K562 (cell line): Measurements from ENCODE around the gene TPK1.

Experiments
- CAMTA2 ChIP-seq: fragments of 250-450 bp; sonication (Bioruptor Pico); conservative IDR thresholded peaks from 2 replicates; pipeline ENCODE4 v1.5.1; 2022
- CHD4 ChIP-seq: fragments of 200-600 bp; sonication (generic); IDR thresholded peaks from 3 replicates; pipeline ENCODE4 v1.6.1; 2012; ENCODE audit warnings: low read depth, mild to moderate bottlenecking, mixed read lengths, low read length, inconsistent platforms; ENCODE audit not compliant: insufficient read depth, insufficient replicate concordance, poor library complexity, severe bottlenecking
- MNT ChIP-seq, 2 experiments: fragments of 450-650 bp; conservative IDR thresholded peaks; 2 replicates each; pipeline ENCODE4 v1.6.1; 2017; ENCODE audit warnings: mild to moderate bottlenecking in 2 of 2, moderate library complexity in 2 of 2
- POLR2A ChIP-seq: fragments of 450-650 bp; conservative IDR thresholded peaks from 2 replicates; pipeline ENCODE4 v1.6.1; 2016
- REST ChIP-seq, 2 experiments: fragments of 450-650 bp; formaldehyde crosslinking in 1 of 2; IDR thresholded peaks; 2 replicates each; pipeline versions ENCODE4 v1.4.0 to v1.6.1; 2014 to 2020; ENCODE audit warnings: mild to moderate bottlenecking in 2 of 2, borderline replicate concordance in 1 of 2, low read depth in 1 of 2
- ZBTB8A ChIP-seq: fragments of 450-650 bp; IDR thresholded peaks from 2 replicates; pipeline ENCODE4 v1.6.1; 2018; ENCODE audit warnings: mild to moderate bottlenecking, moderate library complexity; ENCODE audit not compliant: partially characterized antibody
- ZNF561 ChIP-seq: fragments of 450-650 bp; formaldehyde crosslinking; conservative IDR thresholded peaks from 2 replicates; pipeline ENCODE4 v1.4.0; 2020; ENCODE audit warnings: mild to moderate bottlenecking, moderate library complexity
- TF ChIP-seq, protein P1 (sequence below), 3 experiments: IDR thresholded peaks in 2 of 3; conservative IDR thresholded peaks in 1 of 3; 2 replicates each; pipeline ENCODE4 v1.5.1; 2011 to 2012; ENCODE audit warnings: low read length in 3 of 3, mild to moderate bottlenecking in 3 of 3, control low read depth in 2 of 3, improper control_type of control experiment in 1 of 3, inconsistent platforms in 1 of 3, low read depth in 1 of 3, mixed read lengths in 1 of 3, moderate library complexity in 1 of 3; ENCODE audit not compliant: insufficient read depth in 2 of 3
- TF ChIP-seq, protein P2 (sequence below): fragments of 450-650 bp; formaldehyde crosslinking; IDR thresholded peaks from 2 replicates; pipeline ENCODE4 v1.4.0; 2020; ENCODE audit warnings: mild to moderate bottlenecking, moderate library complexity
- TF ChIP-seq, protein P3 (sequence below): fragments of 450-650 bp; formaldehyde crosslinking; IDR thresholded peaks from 2 replicates; pipeline ENCODE4 v1.4.0; 2022; ENCODE audit warnings: missing genetic modification characterization

DNA sequence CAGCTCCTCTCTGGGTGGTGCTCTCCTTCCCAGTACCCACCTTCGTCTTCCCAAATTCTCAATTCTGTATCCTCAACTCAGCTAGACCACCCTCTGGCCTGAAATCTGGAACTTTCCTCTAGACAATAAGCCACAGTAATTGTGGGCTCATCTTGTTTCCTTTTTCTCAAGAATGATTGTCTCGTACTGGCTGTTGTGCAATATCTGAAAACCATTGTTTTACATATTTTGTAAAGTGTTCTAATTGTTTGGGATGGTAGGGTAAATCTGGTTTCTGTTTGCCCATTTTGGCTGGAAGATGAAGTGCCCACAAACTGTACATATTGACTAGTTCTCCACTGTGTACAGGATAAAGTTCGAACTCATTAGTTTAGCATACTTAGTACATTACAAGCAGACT lies 421.0 kb downstream of the TPK1 start:
- TF ChIP-seq, protein P1, sequence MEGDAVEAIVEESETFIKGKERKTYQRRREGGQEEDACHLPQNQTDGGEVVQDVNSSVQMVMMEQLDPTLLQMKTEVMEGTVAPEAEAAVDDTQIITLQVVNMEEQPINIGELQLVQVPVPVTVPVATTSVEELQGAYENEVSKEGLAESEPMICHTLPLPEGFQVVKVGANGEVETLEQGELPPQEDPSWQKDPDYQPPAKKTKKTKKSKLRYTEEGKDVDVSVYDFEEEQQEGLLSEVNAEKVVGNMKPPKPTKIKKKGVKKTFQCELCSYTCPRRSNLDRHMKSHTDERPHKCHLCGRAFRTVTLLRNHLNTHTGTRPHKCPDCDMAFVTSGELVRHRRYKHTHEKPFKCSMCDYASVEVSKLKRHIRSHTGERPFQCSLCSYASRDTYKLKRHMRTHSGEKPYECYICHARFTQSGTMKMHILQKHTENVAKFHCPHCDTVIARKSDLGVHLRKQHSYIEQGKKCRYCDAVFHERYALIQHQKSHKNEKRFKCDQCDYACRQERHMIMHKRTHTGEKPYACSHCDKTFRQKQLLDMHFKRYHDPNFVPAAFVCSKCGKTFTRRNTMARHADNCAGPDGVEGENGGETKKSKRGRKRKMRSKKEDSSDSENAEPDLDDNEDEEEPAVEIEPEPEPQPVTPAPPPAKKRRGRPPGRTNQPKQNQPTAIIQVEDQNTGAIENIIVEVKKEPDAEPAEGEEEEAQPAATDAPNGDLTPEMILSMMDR (IDR thresholded peaks at IDR 0.05 in 2 of 3, conservative IDR thresholded peaks at IDR 0.05 in 1 of 3; ENCODE audit: insufficient read depth in 2 of 3, low read depth in 1 of 3, low read length in 3 of 3): no peak
- TF ChIP-seq ZBTB8A (no peak), MNT (conservative IDR thresholded peaks at IDR 0.05) (no peak), POLR2A (no peak), ZNF561 (no peak), REST (IDR thresholded peaks at IDR 0.05; ENCODE audit: borderline replicate concordance) (no peak), REST (CRISPR knock-in tag; IDR thresholded peaks at IDR 0.05; ENCODE audit: low read depth) (no peak), CAMTA2 (no peak), CHD4 (no peak)
- TF ChIP-seq, protein P2, sequence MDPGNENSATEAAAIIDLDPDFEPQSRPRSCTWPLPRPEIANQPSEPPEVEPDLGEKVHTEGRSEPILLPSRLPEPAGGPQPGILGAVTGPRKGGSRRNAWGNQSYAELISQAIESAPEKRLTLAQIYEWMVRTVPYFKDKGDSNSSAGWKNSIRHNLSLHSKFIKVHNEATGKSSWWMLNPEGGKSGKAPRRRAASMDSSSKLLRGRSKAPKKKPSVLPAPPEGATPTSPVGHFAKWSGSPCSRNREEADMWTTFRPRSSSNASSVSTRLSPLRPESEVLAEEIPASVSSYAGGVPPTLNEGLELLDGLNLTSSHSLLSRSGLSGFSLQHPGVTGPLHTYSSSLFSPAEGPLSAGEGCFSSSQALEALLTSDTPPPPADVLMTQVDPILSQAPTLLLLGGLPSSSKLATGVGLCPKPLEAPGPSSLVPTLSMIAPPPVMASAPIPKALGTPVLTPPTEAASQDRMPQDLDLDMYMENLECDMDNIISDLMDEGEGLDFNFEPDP (CRISPR knock-in tag): no peak
- TF ChIP-seq, protein P3, sequence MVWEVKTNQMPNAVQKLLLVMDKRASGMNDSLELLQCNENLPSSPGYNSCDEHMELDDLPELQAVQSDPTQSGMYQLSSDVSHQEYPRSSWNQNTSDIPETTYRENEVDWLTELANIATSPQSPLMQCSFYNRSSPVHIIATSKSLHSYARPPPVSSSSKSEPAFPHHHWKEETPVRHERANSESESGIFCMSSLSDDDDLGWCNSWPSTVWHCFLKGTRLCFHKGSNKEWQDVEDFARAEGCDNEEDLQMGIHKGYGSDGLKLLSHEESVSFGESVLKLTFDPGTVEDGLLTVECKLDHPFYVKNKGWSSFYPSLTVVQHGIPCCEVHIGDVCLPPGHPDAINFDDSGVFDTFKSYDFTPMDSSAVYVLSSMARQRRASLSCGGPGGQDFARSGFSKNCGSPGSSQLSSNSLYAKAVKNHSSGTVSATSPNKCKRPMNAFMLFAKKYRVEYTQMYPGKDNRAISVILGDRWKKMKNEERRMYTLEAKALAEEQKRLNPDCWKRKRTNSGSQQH: no peak
